Fibroblast of mammary gland (primary cell): ENCODE data around the gene TTC28.

Experiments used
- DNase-seq: peaks from one replicate; pipeline ENCODE4 v3.0.0-alpha.2; 2010; ENCODE audit warnings: low read depth
- H3K4me3 ChIP-seq: 2 replicates; pipeline ENCODE4 v1.5.1; 2011; ENCODE audit warnings: low read depth, mild to moderate bottlenecking, low read length, moderate library complexity; ENCODE audit not compliant: control insufficient read depth
- TF ChIP-seq, protein P1 (sequence below): conservative IDR thresholded peaks from 2 replicates; pipeline ENCODE4 v1.5.1; 2011; ENCODE audit warnings: low read depth, low read length, inconsistent platforms; ENCODE audit not compliant: control insufficient read depth, insufficient read depth

The TTC28 gene

DNA sequence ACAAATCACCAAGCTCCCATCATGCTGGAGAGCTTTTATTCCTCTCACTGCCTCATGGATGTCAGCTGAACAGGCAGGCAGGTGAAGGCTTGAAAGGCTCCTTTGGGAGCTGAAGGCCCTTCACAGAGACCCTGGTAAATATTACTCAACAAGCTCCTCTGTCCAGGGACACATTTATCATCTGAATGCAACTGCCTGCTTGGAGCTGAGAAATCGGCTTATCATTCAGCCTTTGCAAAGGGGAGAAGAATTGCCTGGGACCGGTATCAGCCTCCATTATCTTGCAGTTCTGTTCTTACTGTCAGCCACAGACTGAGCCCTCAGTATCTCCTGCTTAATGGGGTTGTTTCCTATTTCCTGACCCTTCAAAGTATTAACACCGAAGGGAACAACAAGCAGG is 646.8 kb downstream of the TTC28 start:
- H3K4me3 ChIP-seq, result no peak overlapping the region
- TF ChIP-seq, protein P1, sequence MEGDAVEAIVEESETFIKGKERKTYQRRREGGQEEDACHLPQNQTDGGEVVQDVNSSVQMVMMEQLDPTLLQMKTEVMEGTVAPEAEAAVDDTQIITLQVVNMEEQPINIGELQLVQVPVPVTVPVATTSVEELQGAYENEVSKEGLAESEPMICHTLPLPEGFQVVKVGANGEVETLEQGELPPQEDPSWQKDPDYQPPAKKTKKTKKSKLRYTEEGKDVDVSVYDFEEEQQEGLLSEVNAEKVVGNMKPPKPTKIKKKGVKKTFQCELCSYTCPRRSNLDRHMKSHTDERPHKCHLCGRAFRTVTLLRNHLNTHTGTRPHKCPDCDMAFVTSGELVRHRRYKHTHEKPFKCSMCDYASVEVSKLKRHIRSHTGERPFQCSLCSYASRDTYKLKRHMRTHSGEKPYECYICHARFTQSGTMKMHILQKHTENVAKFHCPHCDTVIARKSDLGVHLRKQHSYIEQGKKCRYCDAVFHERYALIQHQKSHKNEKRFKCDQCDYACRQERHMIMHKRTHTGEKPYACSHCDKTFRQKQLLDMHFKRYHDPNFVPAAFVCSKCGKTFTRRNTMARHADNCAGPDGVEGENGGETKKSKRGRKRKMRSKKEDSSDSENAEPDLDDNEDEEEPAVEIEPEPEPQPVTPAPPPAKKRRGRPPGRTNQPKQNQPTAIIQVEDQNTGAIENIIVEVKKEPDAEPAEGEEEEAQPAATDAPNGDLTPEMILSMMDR, result no peak
- no peak for DNase-seq

DNA sequence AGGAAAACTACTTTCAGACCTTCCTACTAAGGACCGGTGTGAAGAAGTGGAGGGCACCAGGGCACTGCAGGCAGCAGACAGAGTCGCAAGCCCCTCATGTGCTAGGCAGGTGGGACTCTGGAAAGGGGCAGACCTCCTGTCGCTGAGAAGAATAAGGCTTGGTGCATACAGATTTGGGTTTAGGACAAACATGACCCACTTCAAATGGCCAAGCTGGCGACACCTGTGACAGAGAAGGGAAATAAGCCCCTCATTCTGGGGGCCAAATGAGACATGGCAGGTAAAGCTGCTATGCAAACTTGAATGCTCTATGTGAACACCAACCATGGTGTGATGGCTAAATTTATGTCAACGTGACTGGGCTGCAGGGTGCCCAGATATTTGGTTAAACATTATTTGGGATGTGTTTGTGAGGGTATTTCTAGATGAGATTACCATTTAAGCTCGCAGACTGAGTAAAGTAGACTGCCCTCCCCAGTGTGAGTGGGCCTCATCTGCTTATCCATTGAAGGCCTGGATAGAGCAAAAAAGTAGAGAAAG is 648.2 kb downstream of the TTC28 start:
- no peak overlapping the region for H3K4me3 ChIP-seq
- no peak for DNase-seq
- TF ChIP-seq, protein P1, result no peak

DNA sequence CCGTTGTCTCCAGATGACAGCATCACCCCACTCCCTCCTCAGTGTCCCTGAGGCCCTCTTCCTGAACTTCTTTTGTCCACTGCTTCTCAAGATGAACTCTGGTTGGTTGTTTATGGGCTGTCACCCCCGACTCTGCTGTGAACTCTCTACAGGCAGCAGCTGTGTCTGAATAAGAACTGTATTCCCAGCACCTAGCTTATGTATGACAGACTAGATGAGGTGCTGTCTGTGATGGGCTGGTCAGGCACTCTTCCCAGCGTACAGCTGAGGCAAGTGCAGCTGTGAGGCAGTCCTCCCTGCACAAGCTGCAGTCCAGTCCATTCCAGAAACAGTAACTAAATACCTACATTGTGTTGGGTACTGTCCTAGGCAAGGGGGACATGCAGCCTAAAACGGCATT is 649.2 kb downstream of the TTC28 start:
- TF ChIP-seq, protein P1, result no peak
- DNase-seq, result no peak
- H3K4me3 ChIP-seq, result no peak overlapping the region

DNA sequence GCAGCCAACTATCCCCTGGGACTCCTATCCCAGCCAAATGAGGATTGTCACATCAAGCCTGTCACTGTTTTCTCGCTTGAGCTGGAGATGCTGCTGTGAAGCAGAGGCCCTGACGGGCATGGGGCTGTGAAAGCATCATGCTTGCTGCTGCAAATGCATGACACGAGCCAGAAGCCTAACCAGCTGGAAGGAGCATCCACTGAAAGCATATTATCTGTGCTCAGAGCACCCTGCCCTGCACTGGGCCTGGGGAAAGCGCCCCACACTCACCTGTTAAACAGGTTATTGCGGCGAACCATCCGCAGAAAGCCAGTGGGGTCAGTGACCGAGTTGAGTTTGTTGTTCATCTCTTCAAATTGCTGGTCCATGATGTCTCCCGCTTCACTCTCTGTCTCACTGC is 649.7 kb downstream of the TTC28 start:
- H3K4me3 ChIP-seq, result no peak overlapping the region
- TF ChIP-seq, protein P1, result no peak
- no peak for DNase-seq

DNA sequence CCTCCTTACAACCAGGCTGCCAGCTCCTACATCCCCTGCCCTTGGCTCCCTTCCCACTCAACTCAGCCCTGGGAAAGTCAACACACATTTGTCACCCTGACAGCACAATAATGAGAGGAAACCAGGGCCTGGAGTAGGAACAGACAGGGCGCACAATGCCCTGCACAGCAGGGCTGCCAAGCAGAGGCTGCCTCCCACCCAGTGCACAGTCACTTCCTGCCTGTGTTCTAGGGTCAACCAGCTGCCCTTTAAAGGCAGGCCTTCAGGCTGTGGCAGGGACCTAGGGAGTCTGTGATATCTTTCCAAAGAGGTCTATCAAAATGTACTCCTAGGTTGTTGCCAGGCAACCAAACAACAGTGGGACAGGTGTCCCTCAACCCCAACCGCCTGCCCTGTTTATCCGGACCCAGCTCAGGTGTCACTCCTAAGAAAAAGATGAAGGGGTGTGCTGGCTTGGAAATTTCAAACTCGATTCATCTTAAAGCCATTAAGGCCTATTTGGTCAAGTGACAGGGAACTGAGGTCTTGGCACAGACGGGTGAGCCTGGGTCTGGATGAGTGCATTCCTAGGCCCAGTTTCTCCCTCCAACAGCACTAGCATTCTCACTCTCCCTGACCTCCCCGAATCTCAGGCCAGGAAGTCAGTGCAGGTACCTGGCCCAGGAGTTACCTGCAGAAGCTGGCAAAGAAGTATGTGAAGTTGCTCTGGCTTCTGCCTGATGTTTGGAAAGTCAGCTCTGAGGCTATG is 650.3 kb downstream of the TTC28 start:
- no peak overlapping the region for H3K4me3 ChIP-seq
- TF ChIP-seq, protein P1, result no peak
- DNase-seq, result peak; percentile 41

DNA sequence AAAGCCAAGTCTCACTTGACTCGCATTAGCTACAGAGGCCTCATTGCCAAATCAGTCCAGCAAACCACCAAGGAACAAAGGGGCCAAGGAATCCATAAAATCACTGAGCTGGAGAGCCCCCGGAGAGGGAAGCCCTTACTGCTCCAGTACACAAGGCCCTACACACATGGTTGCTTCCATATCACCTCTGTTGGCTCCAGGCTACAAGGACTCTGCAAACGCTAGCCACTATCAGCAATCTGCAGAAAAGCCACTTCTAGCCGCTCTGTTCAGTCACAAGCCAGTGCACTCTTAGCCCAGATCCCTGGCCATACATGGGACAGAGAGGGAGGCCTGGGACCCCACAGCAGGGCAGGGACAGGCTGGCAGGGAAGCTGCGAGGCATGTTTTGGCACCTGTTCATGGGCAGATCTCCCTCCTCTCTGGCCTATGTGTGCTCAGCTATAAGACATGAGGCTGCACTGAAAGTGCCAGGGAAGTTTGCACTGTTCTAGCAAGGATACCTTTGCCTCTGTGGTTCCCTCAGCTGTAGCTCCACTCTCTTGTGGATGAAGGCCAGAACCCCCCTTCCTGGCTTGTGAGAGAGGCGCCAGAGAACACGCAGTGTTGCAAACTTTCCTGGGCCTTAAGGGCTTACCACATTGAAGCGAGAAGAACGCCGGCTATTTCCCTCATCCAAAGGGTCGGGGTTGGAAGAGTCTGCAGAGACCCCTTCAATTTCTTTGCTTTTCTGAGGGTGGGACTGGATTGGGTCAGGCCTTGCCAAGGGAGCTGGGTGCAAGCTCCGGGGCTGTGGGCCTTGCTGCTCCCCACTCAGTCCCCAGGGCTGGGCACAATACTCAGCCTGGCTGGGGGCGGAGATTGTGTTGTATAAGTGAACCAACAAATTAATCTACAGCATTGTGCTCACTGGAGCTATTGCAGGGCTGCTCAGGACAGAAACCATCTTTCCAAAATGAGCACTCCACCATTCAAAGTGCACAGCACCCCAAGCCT is 651.9 kb downstream of the TTC28 start:
- DNase-seq, result no peak
- H3K4me3 ChIP-seq, result no peak overlapping the region
- TF ChIP-seq, protein P1, result no peak
